GM12873 (cell line): ENCODE data around the gene ASCC1.

Experiments
- CTCF ChIP-seq: IDR thresholded peaks from 2 replicates; pipeline ENCODE4 v1.5.1; 2012; ENCODE audit warnings: low read depth, mild to moderate bottlenecking, moderate library complexity, low read length, control low read depth; ENCODE audit not compliant: insufficient read depth; ENCODE audit errors: missing control alignments

The ASCC1 gene

GRCh38 chr10:72108830-72109635 is 107.0 kb downstream of the ASCC1 start:
- TF ChIP-seq CTCF, result no peak

- TF ChIP-seq CTCF, result no peak
Measured at GRCh38 chr10:72107325-72108003, 108.6 kb downstream of the ASCC1 start.

GRCh38 chr10:72106896-72107295 is 109.2 kb downstream of the ASCC1 start:
- no peak for TF ChIP-seq CTCF

GRCh38 chr10:72106154-72106849 is 109.8 kb downstream of the ASCC1 start:
- TF ChIP-seq CTCF, result no peak

GRCh38 chr10:72105710-72106109 is 110.4 kb downstream of the ASCC1 start:
- no peak for TF ChIP-seq CTCF

- TF ChIP-seq CTCF, result no peak
Measured at GRCh38 chr10:72105098-72105475, 111.0 kb downstream of the ASCC1 start.

GRCh38 chr10:72104472-72105097 is 111.5 kb downstream of the ASCC1 start:
- no peak for TF ChIP-seq CTCF
